Activated T-helper 1 cell treated with anti-CD3 and anti-CD28 coated beads, Interleukin-12 subunit alpha, Interleukin-12 subunit beta, Interleukin-2, Interleukin-4 antibody, amounts not matched to agents 30 ng/mL and 10 ng/mL and 1 ng/mL, durations not matched to agents 14 hours and 24 hours and 36 hours (primary cell): ENCODE results near the gene TFDP2. TPM values are rescaled to one million over a fixed set of nuclear protein-coding genes. Genes with fewer than 3 reads are reported as not detected.

Source experiments
- DNase-seq: peaks from one replicate; pipeline ENCODE4 v3.0.0; 2021; ENCODE audit warnings: low spot score
- H3K27ac Mint-ChIP-seq: one replicate; pipeline ENCODE4 v1.8.0; 2021; ENCODE audit warnings: mild to moderate bottlenecking, mixed read lengths
- H3K27me3 Mint-ChIP-seq: one replicate; pipeline ENCODE4 v1.8.0; 2022; ENCODE audit warnings: mild to moderate bottlenecking, moderate library complexity, mixed read lengths; ENCODE audit not compliant: insufficient read depth
- H3K36me3 Mint-ChIP-seq: one replicate; pipeline ENCODE4 v1.8.0; 2021; ENCODE audit warnings: low read depth, mixed read lengths
- H3K4me1 Mint-ChIP-seq: one replicate; pipeline ENCODE4 v1.8.0; 2021; ENCODE audit warnings: low read depth, mixed read lengths
- H3K4me3 Mint-ChIP-seq: one replicate; pipeline ENCODE4 v1.8.0; 2021; ENCODE audit warnings: mild to moderate bottlenecking, moderate library complexity, mixed read lengths
- H3K9me3 Mint-ChIP-seq: one replicate; pipeline ENCODE4 v1.8.0; 2021; ENCODE audit warnings: mixed read lengths
- intact Hi-C: fragments of 100-400 bp; cut with micrococcal nuclease; formaldehyde crosslinking; loops from one replicate; pipeline ENCODE4 v1.15.1; 2024
- total RNA-seq: library from RNA; stranded (reverse); gene quantifications from 2 replicates; pipeline ENCODE4 v1.2.3, GENCODE V29; 2022

The TFDP2 gene, protein sequence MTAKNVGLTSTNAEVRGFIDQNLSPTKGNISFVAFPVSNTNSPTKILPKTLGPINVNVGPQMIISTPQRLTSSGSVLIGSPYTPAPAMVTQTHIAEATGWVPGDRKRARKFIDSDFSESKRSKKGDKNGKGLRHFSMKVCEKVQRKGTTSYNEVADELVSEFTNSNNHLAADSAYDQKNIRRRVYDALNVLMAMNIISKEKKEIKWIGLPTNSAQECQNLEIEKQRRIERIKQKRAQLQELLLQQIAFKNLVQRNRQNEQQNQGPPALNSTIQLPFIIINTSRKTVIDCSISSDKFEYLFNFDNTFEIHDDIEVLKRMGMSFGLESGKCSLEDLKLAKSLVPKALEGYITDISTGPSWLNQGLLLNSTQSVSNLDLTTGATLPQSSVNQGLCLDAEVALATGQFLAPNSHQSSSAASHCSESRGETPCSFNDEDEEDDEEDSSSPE
- 19.7 and 27.5 TPM in 2 replicates for total RNA-seq

DNA sequence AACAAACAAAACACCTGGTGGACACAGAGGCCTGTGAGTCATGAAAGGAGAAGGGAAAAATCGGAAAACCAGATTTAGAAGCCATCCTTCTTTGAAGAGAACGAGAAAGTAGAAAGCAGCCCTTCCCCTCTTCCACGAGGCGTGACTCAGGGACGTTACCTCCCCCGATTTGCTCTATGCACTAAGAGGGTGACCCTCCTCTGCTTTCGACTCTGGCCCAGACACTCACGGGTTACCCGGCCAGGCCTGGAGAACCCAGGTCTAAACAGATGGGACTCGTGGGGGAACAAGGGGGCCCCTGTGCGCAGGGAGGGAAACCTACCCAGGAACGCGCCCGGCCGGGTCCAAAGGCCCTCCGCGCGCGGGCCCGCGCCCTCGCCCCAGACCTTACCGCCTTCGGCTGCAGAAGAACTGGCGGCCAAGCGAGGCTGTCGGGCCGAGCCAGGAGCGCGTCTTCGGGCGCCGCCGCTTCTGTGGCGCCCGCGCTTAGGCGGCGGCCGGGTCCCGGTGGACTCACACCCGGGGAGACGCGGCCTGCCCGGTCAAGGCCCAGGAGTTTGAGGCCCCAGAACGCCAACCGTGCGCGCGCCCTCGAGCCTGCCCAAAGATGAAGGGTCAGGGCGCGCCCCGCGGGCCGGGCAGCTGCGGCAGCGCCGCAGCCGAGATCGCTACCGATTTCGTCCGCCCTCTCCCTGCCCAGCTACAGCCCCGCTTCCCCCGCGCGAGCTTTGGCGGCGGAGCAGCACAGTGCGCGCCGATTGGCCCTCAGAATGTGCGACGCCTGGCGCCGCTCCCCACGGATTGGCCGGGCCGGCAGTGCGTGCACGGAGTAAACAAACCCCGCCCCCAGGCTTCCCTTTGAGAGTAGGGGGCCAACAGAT lies at the start of gene TFDP2:
TFDP2 (minus strand) TSS at position 753 of the 881 bp plus-strand sequence. CDS start 47,795 bp downstream, outside the sequence.
- H3K9me3 Mint-ChIP-seq = no peaks in the 10 kb centered on the region
- H3K27me3 Mint-ChIP-seq = peaks cover 4% of the 10 kb centered on the region
- intact Hi-C loops = loop anchor here (1.0 to 5.0 kb wide), 11 partner anchors 22 to 1207 kb away; partner anchors contain the start of genes ATP1B3, ATR, GK5 and RNF7
- peak within 1 kb of the TSS; percentile 80 for H3K27ac Mint-ChIP-seq
- peaks cover 18% of the 10 kb centered on the region for H3K4me1 Mint-ChIP-seq
- H3K4me3 Mint-ChIP-seq = peak within 1 kb of the TSS; percentile 90
- DNase-seq = peak; percentile 88
- H3K36me3 Mint-ChIP-seq = peaks cover 2% of the 10 kb centered on the region

DNA sequence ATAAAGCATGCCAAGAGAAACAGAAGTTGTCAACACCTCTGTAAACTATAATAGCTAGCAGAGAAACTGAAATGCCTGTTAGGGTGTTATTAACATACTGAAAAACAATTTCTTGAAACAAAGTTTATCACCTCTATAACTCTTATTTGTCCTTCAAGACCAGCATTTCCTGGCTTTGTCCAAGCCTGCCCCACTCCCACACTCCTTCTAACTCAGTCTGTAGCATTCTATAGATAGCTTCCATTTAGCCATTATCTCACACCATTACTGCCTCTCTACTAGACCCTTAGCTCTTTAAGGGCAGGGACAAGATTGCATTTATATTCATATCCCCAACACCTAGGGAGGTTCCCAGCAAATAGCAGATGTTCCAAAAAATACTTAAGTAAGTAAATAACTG lies 39.5 kb upstream of the TFDP2 start:
- Mint-ChIP-seq H3K4me3 (no peak overlapping the region), H3K27me3 (no peaks in the 10 kb centered on the region), H3K36me3 (peaks cover 5% of the 10 kb centered on the region), H3K27ac (no peak overlapping the region), H3K4me1 (no peaks in the 10 kb centered on the region), H3K9me3 (no peaks in the 10 kb centered on the region)
- DNase-seq = no peak
- intact Hi-C loops = no loop called here

DNA sequence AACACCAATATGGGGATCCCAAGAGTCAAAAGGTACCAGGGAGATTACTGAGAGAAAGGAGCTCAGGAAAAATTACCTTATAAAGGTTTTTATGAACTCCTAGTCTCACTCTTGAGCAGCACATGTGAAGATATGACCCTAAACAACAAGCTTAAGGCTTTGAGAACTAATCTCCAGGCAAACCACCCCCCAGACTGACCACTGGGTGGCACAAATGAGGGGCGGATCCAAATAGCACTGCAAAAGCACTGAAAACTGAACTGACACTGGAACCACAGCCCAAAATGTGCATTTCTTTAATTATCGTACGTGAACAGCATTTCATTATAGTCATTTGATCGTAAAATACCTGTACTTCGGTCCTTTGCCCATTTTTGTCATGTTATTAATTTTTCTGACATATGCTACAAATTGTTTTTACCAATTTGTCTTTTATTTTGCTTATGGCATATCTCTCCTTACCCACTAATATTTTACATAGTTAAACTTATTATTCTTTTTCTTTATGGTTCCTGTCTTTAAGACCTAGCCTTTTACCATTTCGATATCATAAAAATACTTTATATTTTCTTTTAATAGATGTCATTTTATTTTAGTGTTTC lies 31.5 kb upstream of the TFDP2 start:
- no peak for DNase-seq
- Mint-ChIP-seq H3K27me3 (no peaks in the 10 kb centered on the region), H3K9me3 (no peaks in the 10 kb centered on the region), H3K36me3 (peaks cover 9% of the 10 kb centered on the region), H3K27ac (no peak overlapping the region), H3K4me3 (no peak overlapping the region), H3K4me1 (no peaks in the 10 kb centered on the region)
- intact Hi-C loops = loop anchor here (1.0 kb wide), 1 partner anchor 99 kb away; no protein-coding TSS in a partner anchor

DNA sequence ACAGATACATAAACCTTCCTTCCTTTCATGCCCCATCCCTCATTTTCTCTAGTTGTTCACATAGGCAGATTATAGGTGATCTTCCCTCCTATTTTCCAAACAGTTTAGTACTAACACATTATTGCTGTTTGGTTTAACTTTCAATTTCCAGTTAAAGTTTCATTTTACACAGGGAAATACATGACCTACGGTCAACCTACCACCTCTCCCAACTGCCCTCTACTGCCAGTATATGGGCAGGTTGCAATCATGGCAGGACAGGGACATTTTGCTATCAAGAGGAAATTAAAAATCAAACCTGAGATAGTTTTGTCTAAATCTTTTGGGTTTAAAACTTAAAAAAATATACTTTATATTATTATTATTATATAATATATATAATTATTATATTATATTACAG lies 26.1 kb upstream of the TFDP2 start:
- H3K27ac Mint-ChIP-seq = no peak overlapping the region
- no peaks in the 10 kb centered on the region for H3K9me3 Mint-ChIP-seq
- no peak for DNase-seq
- intact Hi-C loops = no loop called here
- H3K27me3 Mint-ChIP-seq = no peaks in the 10 kb centered on the region
- no peaks in the 10 kb centered on the region for H3K4me1 Mint-ChIP-seq
- H3K4me3 Mint-ChIP-seq = no peak overlapping the region
- peaks cover 8% of the 10 kb centered on the region for H3K36me3 Mint-ChIP-seq

DNA sequence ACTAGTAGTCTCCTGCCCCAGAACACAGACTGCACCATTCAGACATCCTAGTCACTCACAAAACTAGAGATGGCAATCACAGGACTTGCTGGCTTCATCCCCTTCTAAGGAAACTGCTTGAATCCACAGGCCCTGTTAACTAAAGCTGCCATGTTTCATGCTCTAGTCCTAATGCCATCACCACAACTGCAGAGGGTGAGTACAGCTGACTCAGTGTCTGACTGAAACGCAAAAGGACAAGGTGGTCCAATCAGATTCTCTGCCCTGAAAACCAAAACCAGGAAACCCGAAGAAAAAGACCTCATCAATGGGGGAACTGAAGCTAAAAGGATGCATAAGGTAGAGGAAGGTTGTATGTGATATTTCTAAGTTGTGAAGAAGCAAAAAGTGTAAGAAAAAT lies 25.2 kb upstream of the TFDP2 start:
- no peak overlapping the region for H3K27ac Mint-ChIP-seq
- H3K36me3 Mint-ChIP-seq = peaks cover 10% of the 10 kb centered on the region
- H3K4me3 Mint-ChIP-seq = no peak overlapping the region
- no peak for DNase-seq
- no peaks in the 10 kb centered on the region for H3K9me3 Mint-ChIP-seq
- H3K4me1 Mint-ChIP-seq = no peaks in the 10 kb centered on the region
- no peaks in the 10 kb centered on the region for H3K27me3 Mint-ChIP-seq
- intact Hi-C loops = no loop called here

DNA sequence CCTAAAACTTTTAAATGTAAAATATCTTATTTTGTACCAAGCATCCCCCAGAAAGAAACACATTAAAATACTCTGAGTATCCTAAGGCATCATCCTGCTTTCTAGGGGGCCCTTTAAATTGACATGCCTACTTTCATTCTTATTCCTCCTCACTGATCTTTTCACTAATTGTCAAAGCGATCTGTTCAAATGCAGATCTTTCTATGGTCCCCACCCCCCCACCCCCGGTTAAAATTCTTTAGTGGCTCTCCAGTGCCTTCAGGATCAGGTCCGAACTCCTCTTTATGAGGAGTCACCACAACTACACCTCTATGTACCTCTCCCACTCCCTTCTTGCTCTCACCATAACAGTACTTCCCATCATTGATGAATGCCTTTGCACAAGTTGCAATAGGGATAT lies 19.2 kb upstream of the TFDP2 start:
- no peaks in the 10 kb centered on the region for H3K27me3 Mint-ChIP-seq
- DNase-seq = no peak

DNA sequence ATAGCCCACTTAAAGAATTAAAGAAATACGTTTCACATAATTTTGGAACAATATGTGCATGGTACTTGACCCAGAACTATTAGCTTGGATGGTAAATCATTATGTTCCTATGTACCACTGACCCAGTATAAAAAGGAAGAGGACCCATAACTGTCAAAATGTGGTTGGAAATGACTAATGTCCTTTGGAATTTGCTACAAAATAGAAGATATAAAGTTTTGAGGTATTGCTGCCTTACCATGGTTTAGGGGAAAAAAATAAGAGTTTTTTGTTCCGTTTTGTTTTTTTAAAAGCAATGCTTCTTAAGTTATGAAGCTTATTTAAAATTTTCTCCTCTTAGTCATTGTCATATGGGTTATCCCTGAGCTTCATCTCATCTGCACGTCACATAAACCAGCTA lies 15.8 kb upstream of the TFDP2 start:
- H3K4me3 Mint-ChIP-seq = no peak overlapping the region
- no peaks in the 10 kb centered on the region for H3K27me3 Mint-ChIP-seq
- no peaks in the 10 kb centered on the region for H3K9me3 Mint-ChIP-seq
- no peak for DNase-seq
- H3K36me3 Mint-ChIP-seq = peaks cover 16% of the 10 kb centered on the region
- intact Hi-C loops = no loop called here
- no peaks in the 10 kb centered on the region for H3K4me1 Mint-ChIP-seq
- H3K27ac Mint-ChIP-seq = no peak overlapping the region

More for the DNA sequence above, 19.2 kb upstream of the TFDP2 start:
- no peaks in the 10 kb centered on the region for H3K4me1 Mint-ChIP-seq
- no peaks in the 10 kb centered on the region for H3K9me3 Mint-ChIP-seq
- H3K27ac Mint-ChIP-seq = no peak overlapping the region
- intact Hi-C loops = no loop called here
- H3K4me3 Mint-ChIP-seq = no peak overlapping the region
- peaks cover 15% of the 10 kb centered on the region for H3K36me3 Mint-ChIP-seq

DNA sequence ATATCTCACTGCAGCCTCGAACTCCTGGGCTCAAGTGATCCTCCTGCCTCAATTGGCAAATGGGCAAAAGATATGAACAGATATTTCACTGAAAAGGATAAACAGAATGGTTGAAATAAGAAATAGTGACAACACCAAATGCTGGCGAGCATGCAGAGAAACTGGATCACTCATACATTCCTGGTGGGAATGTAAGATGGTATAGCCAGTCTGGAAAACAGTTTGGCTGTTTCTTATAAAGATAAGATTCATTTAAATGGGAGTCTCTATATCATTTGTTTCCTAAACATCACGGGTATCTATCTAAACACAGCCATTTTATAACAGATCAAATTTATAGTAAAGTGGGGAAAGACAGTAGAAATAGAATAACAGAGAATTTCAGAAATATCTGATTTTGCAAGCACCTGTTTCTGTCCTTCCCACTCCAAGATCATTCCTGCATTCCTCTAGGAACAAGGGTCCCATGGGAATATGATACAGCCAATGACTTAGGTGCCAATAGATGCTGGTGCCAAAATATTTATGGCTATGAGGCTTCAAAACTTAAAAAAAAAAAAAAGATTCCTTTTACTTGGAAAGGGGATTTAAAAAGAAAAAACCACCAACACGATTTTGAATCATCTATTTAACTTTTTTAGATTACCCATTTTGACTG lies 9.9 kb upstream of the TFDP2 start:
- Mint-ChIP-seq H3K27me3 (no peaks in the 10 kb centered on the region), H3K36me3 (peaks cover 2% of the 10 kb centered on the region)
- intact Hi-C loops = no loop called here

DNA sequence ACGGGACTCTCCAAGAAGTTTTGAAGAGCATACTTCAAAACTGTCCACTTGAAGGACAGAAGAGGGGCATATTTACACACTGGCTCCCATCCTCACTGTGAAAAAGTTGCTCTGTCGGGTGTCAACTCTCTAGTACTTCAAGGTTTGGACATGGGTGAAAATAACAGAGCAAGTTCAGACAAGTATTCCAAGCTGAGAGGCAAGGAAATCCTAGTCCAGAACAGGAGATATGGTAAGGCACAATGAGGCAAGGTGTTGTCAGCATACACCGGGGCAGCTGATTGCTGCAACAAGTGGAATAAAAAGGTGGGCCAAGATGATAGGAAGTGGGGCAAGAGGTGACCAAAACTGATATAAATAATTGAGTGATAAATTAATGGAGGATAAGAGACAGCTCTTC lies 4.8 kb upstream of the TFDP2 start:
- Mint-ChIP-seq H3K4me1 (no peaks in the 10 kb centered on the region), H3K36me3 (no peaks in the 10 kb centered on the region), H3K9me3 (no peaks in the 10 kb centered on the region), H3K4me3 (no peak overlapping the region), H3K27ac (no peak overlapping the region), H3K27me3 (peaks cover 4% of the 10 kb centered on the region)
- no peak for DNase-seq
- intact Hi-C loops = no loop called here

More for the DNA sequence above, 9.9 kb upstream of the TFDP2 start:
- no peak for DNase-seq
- Mint-ChIP-seq H3K4me1 (no peaks in the 10 kb centered on the region), H3K27ac (no peak overlapping the region), H3K4me3 (no peak overlapping the region), H3K9me3 (no peaks in the 10 kb centered on the region)

DNA sequence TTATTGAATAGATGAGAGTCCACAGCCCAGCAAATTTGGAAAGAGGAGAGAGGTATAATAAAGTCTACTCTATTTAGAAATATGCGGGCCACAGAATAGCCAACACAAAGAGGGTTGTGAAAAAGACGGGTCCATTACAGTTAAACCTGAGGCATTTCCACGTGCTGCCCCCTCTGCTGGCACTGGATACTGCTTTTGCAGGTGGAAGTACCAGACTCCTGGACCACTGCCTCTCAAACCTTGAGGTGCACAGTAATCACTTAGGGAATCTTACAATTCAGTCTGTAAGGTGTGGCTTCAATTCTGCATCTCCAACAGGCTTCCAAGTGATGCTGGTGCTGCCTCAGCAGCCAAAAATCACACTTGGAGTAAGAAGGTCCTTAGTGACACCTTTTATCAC lies 3.0 kb upstream of the TFDP2 start:
- DNase-seq = no peak
- H3K4me1 Mint-ChIP-seq = peaks cover 13% of the 10 kb centered on the region
- peaks cover 4% of the 10 kb centered on the region for H3K27me3 Mint-ChIP-seq
- no peak overlapping the region for H3K27ac Mint-ChIP-seq
- intact Hi-C loops = no loop called here
- peaks cover 2% of the 10 kb centered on the region for H3K36me3 Mint-ChIP-seq
- H3K9me3 Mint-ChIP-seq = no peaks in the 10 kb centered on the region
- no peak overlapping the region for H3K4me3 Mint-ChIP-seq

DNA sequence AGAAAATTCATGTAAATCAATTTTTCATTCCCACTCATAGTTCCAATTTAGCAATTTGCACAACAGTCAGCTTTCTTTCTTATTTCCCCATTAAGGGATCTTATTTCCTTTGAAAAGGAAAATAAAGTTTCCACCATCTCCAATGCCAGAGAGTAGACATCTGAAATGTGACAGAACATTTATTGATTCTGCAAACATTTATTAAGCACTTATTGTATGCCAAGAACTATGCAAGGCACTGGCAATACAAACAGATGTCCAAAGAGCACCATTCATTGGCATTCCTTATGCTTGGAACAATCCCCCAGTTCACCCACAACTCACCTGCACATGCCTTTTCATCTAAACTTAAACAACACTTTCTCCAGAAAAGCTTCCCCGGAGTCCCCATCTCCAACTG lies 2.5 kb upstream of the TFDP2 start:
- DNase-seq = no peak
- H3K36me3 Mint-ChIP-seq = peaks cover 2% of the 10 kb centered on the region
- peak overlapping the region; percentile 27 for H3K27ac Mint-ChIP-seq
- no peaks in the 10 kb centered on the region for H3K9me3 Mint-ChIP-seq
- peaks cover 4% of the 10 kb centered on the region for H3K27me3 Mint-ChIP-seq
- no peak overlapping the region for H3K4me3 Mint-ChIP-seq
- H3K4me1 Mint-ChIP-seq = peaks cover 18% of the 10 kb centered on the region
- intact Hi-C loops = no loop called here

DNA sequence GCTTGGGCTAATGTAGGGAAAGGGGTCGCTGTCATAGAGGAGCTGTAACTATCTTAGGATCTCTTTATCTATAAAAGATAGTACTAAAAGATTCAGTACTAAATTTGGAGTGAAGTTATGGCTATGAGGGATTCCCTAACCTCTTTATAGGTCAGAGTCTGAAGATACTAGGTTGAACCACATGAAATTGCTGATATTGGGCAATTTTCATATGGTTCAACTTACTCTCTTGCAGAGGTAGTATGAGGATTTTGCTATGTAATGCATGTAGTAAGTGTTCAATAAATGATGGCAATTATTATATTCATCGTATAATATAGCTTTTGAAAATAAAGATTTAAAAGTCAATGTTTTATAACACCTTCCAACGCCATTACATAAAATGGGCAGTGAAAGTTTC lies 1.9 kb upstream of the TFDP2 start:
- no peak overlapping the region for H3K4me3 Mint-ChIP-seq
- H3K36me3 Mint-ChIP-seq = peaks cover 2% of the 10 kb centered on the region
- H3K9me3 Mint-ChIP-seq = no peaks in the 10 kb centered on the region
- intact Hi-C loops = no loop called here
- no peak overlapping the region for H3K27ac Mint-ChIP-seq
- peaks cover 4% of the 10 kb centered on the region for H3K27me3 Mint-ChIP-seq
- no peak for DNase-seq
- H3K4me1 Mint-ChIP-seq = peaks cover 18% of the 10 kb centered on the region
